ENCODE measurements around the gene USH2A.
"Not testable (repeated sequence)": the region's sequence is repeated elsewhere in the genome, so short reads cannot be mapped to it uniquely, and the experiment has no call there.

The USH2A gene

GRCh38 chr1:216346526-216346925 is 76.7 kb downstream of the USH2A start:
- ChIA-PET POLR2A (no interaction called here), CTCF (interaction anchor here (1.2 kb wide), 1 partner anchor 29 kb away, joined by 3 read pairs; no protein-coding TSS in a partner anchor)
- TF ChIP-seq CTCF (IDR thresholded peaks at IDR 0.05; ENCODE audit: control extremely low read depth, extremely low read depth, low read depth, missing control alignments): no peak
- no peak for DNase-seq (ENCODE audit: extremely low spot score)

- CTCF ChIA-PET; DNase-seq (ENCODE audit: extremely low spot score); POLR2A ChIA-PET: not testable (repeated sequence)
These were observed 82.7 kb downstream of the USH2A start for GRCh38 chr1:216340542-216340941.

GRCh38 chr1:216332462-216332861 is 90.8 kb downstream of the USH2A start:
- ChIA-PET CTCF (no interaction called here), POLR2A (no interaction called here)
- no peak for DNase-seq (ENCODE audit: extremely low spot score)

GRCh38 chr1:216332003-216332402 is 91.2 kb downstream of the USH2A start:
- ChIA-PET CTCF (interaction anchor here (1.2 kb wide), 1 partner anchor 19 kb away, joined by 3 read pairs; no protein-coding TSS in a partner anchor), POLR2A (no interaction called here)

More at GRCh38 chr1:216332462-216332861, 90.8 kb downstream of the USH2A start:
- TF ChIP-seq CTCF (IDR thresholded peaks at IDR 0.05; ENCODE audit: control extremely low read depth, extremely low read depth, low read depth, missing control alignments): no peak

GRCh38 chr1:216331211-216331610 is 92.0 kb downstream of the USH2A start:
- ChIA-PET POLR2A (no interaction called here), CTCF (interaction anchor here (1.2 kb wide), 1 partner anchor 20 kb away, joined by 3 read pairs; no protein-coding TSS in a partner anchor)
- TF ChIP-seq CTCF (IDR thresholded peaks at IDR 0.05; ENCODE audit: control extremely low read depth, extremely low read depth, low read depth, missing control alignments): no peak
- DNase-seq (ENCODE audit: extremely low spot score): no peak

More at GRCh38 chr1:216332003-216332402, 91.2 kb downstream of the USH2A start:
- DNase-seq (ENCODE audit: extremely low spot score): no peak
- no peak for TF ChIP-seq CTCF (IDR thresholded peaks at IDR 0.05; ENCODE audit: control extremely low read depth, extremely low read depth, low read depth, missing control alignments)

- no peak for TF ChIP-seq CTCF (IDR thresholded peaks at IDR 0.05; ENCODE audit: control extremely low read depth, extremely low read depth, low read depth, missing control alignments)
- DNase-seq (ENCODE audit: extremely low spot score): no peak
- ChIA-PET POLR2A (no interaction called here), CTCF (no interaction called here)
These were observed 93.0 kb downstream of the USH2A start for GRCh38 chr1:216330262-216330661.

- DNase-seq (ENCODE audit: extremely low spot score): no peak
- ChIA-PET CTCF (no interaction called here), POLR2A (no interaction called here)
- TF ChIP-seq CTCF (IDR thresholded peaks at IDR 0.05; ENCODE audit: control extremely low read depth, extremely low read depth, low read depth, missing control alignments): no peak
These were observed 97.3 kb downstream of the USH2A start for GRCh38 chr1:216325946-216326345.
